ENCODE data around the gene MORC4.

DNA sequence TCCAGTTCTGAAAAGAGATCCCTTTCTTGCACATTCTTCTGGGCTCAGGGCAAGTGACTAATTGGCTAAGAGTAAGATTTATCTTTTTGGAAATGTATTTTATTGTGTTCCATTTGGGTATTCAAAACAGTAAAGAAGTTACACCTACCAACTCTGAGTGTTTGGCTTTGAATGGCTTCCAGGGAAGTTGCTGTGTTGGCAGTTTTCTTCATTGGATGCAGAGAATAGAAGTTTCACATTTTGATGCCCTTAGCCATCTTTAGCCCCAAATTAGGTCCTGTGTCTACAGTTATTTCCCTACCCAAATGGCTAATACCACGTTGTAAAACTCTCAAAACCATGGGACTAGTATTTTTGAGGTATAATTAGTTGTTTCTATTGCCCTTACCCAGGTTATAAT is 29.7 kb upstream of the MORC4 start:
- no peak for TF ChIP-seq CTCF (IDR thresholded peaks at IDR 0.05; ENCODE audit: poor library complexity)
- no peak for TF ChIP-seq EZH2phosphoT487 (IDR thresholded peaks at IDR 0.05; ENCODE audit: low read depth, severe bottlenecking, unreplicated experiment)
- no peak for TF ChIP-seq EZH2 (IDR thresholded peaks at IDR 0.05; ENCODE audit: borderline replicate concordance)
